Stimulated activated naive CD8-positive, alpha-beta T cell treated with anti-CD3 and anti-CD28 coated beads, Interleukin-15, Interleukin-2, amounts not matched to agents 100 U/mL and 50 U/mL, for 24 hours (primary cell): ENCODE results near the gene MCM7.

Experiments used
- ATAC-seq: fragments of 150-1000 bp; cut with Tn5 transposase; one replicate; pipeline ENCODE4 v1.10.0; 2021
- DNase-seq: peaks from one replicate; pipeline ENCODE4 v3.0.0; 2021

The MCM7 gene

GRCh38 chr7:100071018-100071723, 30.0 kb downstream of the MCM7 start:
- DNase-seq (no peak), ATAC-seq (no peak)

- DNase-seq (no peak), ATAC-seq (no peak)
Measured at GRCh38 chr7:100069991-100070390, 31.2 kb downstream of the MCM7 start.

- no peak for ATAC-seq
- DNase-seq: no peak
Measured at GRCh38 chr7:100066953-100067352, 34.2 kb downstream of the MCM7 start.

- DNase-seq (no peak), ATAC-seq (no peak)
Measured at GRCh38 chr7:100065452-100066186, 35.6 kb downstream of the MCM7 start.

- no peak for ATAC-seq
Measured at GRCh38 chr7:100064162-100064561, 37.0 kb downstream of the MCM7 start.

GRCh38 chr7:100063376-100063775, 37.8 kb downstream of the MCM7 start:
- no peak for DNase-seq

More at GRCh38 chr7:100064162-100064561, 37.0 kb downstream of the MCM7 start:
- no peak for DNase-seq

GRCh38 chr7:100061518-100062193, 39.5 kb downstream of the MCM7 start:
- ATAC-seq: no peak
- no peak for DNase-seq

More at GRCh38 chr7:100063376-100063775, 37.8 kb downstream of the MCM7 start:
- ATAC-seq: no peak

GRCh38 chr7:100059251-100059739, 41.9 kb downstream of the MCM7 start:
- DNase-seq: no peak
- no peak for ATAC-seq

- no peak for ATAC-seq
- no peak for DNase-seq
Measured at GRCh38 chr7:100057006-100057405, 44.2 kb downstream of the MCM7 start.

- peak; percentile 12 for DNase-seq
- no peak for ATAC-seq
Measured at GRCh38 chr7:100053215-100053614, 48.0 kb downstream of the MCM7 start.

- no peak for ATAC-seq
Measured at GRCh38 chr7:100051611-100052010, 49.6 kb downstream of the MCM7 start.

GRCh38 chr7:100049441-100050291, 51.5 kb downstream of the MCM7 start, which contains the start of gene ZSCAN21:
TSS of gene ZSCAN21 (plus strand) at chr7:100049774. CDS start at chr7:100057007, 7,233 bp downstream.
- ATAC-seq: peak; percentile 94
- DNase-seq: peak; percentile 89

More at GRCh38 chr7:100051611-100052010, 49.6 kb downstream of the MCM7 start:
- DNase-seq: no peak

GRCh38 chr7:100048680-100049079, 52.5 kb downstream of the MCM7 start:
- peak; percentile 8 for DNase-seq

GRCh38 chr7:100044718-100045117, 56.5 kb downstream of the MCM7 start:
- DNase-seq: no peak
- ATAC-seq: no peak

More at GRCh38 chr7:100048680-100049079, 52.5 kb downstream of the MCM7 start:
- no peak for ATAC-seq
